GM18873 (cell line): ENCODE results near the gene MALRD1.
"Not testable (repeated sequence)": the region's sequence is repeated elsewhere in the genome, so short reads cannot be mapped to it uniquely, and the experiment has no call there.

ENCODE experiments used
- ATAC-seq: cut with Tn5 transposase; IDR thresholded peaks from one replicate; pipeline ENCODE4 v1.9.1; 2021; ENCODE audit warnings: mild to moderate bottlenecking, moderate library complexity, moderate number of reproducible peaks; ENCODE audit not compliant: unreplicated experiment, low FRiP score

MALRD1 gene

GRCh38 chr10:19469521-19469920, 420.9 kb downstream of the MALRD1 start:
- no peak for ATAC-seq

GRCh38 chr10:19479854-19480253, 431.3 kb downstream of the MALRD1 start:
- no peak for ATAC-seq

- ATAC-seq = no peak
These were observed 431.8 kb downstream of the MALRD1 start for GRCh38 chr10:19480353-19480752.

- ATAC-seq = no peak
These were observed 434.8 kb downstream of the MALRD1 start for GRCh38 chr10:19483421-19483820.

- ATAC-seq = no peak
These were observed 440.1 kb downstream of the MALRD1 start for GRCh38 chr10:19488592-19489280.

DNA sequence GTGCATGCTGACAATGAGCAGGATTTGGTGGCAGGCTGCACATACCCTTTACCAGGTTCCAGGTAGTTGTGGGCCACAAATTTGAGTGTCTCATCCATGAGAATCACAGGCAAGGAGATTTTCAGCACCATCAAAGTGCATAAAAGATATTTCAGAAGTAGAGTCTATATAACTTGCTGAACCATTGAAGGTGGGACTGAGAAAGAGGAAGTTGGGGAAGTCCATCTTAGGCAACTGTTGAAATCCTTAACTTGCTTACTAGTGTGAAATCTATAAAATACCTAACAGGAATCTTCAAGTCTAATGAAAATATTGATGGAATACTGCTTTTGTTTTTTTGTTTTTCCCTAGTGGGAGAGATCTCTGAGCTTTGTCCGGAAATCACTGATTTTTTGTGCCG, 442.6 kb downstream of the MALRD1 start:
- no peak for ATAC-seq

DNA sequence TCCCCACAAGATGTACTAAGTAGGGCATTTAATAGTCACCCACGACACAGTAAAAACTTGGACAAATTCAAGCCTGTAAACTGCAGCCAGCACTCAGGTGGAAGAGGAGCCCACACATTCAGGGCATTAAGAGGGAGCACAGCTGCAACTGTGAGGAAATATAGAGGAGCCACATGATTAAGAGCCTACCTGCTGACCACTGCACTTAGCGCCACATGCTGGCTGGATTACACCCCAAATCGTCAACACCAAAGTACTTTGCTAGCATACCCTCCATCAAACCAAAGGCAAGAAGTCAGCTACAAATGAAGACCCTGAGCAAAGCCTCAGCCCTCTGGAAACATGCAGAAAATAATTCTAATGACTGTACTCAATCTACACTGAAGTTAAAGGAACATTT, 445.3 kb downstream of the MALRD1 start:
- ATAC-seq = no peak

DNA sequence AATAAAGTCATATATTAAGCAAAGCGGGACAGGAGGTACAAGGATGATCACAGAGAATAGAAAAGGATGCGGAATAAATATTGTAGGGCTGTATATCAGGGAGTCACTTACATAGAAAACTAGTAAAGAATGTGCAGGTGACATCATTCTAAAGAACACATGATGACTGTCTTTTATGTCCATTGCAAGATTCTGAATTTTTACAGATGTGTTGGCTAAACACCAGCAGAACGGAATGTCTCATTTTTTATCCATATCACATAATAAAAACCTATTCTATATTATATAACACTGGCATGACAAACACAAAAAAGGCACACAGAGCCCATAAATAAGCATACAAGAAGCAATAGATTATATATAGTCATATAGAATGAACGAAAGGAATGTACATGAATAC, 448.4 kb downstream of the MALRD1 start:
- no peak for ATAC-seq

DNA sequence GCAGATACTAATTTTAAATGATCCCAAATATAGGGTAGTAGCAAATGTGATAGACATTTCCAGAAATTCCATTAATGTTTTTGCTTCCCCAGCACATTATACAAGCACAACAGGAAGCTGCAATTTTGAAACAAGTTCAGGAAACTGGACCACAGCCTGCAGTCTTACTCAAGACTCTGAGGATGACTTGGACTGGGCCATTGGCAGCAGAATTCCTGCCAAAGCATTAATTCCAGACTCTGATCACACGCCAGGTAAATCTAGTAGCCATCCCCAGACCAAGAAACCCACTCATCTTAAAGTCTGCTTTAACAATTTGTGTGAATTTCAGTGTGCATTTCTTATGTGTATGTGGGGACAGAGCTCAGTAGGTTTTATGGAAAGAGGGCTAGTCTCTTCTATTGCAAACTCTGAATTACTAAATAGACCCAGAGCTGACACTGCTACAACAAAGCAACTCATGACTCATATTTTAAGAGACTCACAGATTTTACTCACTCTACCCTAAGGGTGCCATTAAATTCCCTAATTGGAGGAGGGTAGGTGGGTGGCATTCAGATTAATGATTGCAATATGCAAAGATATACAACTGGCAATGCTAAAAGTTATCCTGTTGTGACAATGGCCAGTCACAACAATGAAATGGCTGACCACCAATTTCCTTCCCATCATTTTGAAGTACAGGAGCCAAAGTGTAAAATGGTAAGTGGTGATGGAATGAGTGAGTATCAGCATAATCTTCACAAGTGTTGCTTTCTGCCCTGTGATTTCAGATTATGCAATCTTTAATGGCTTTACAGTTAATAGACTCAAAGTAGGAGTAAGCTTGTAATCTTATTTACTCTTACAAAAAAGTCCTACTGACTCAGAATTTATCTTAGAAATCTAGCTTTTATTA, 450.0 kb downstream of the MALRD1 start:
- no peak for ATAC-seq

GRCh38 chr10:19499291-19499770, 450.7 kb downstream of the MALRD1 start:
- no peak for ATAC-seq

- ATAC-seq = no peak
These were observed 452.4 kb downstream of the MALRD1 start for GRCh38 chr10:19500959-19501358.

DNA sequence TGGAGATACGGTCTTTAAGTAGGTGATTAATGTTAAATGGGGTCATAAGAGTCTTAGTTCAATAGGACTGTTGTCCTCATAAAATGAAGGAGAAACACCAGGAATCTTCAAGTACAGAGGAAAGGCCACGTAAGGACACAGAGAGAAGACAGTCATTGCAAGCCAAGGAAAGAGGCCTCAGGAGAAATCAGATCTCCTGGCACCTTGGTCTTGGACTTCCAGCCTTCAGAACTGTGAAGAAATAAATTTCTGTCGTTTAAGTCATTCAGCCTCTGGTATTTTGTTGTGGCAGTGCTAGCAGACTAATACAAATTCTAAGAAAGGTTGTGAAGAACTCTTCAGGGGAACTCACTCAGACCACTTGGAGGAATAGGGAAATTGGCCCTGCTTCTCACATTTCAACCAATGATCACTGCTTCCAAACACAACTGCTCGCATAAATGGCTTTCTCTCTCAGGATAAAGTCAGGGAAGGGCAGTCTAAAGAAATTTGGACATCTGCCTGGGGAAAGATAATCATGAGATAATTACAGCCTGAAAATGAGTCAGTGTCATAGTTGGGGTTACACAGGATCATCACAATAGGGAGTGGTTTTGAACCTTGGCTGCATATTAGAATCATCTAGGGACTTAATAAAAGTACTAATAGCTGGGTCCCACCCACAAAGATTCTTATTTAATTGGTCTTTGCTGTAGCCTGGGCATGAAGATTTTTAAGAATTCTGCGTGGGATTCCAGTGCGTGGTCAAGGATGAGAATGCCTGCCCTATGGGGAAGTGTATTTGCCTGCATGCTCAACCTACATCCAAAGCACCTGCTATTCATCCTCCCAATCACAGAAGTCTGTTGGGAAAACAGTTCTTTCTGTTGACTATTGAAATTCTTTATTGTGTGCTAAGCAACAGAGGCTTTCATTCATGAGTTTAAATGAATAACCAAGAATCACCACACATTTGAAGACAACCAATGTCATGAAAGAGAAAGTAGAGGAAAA, 457.0 kb downstream of the MALRD1 start:
- no peak for ATAC-seq

- not testable (repeated sequence) for ATAC-seq
These were observed 461.6 kb downstream of the MALRD1 start for GRCh38 chr10:19510005-19510732.

DNA sequence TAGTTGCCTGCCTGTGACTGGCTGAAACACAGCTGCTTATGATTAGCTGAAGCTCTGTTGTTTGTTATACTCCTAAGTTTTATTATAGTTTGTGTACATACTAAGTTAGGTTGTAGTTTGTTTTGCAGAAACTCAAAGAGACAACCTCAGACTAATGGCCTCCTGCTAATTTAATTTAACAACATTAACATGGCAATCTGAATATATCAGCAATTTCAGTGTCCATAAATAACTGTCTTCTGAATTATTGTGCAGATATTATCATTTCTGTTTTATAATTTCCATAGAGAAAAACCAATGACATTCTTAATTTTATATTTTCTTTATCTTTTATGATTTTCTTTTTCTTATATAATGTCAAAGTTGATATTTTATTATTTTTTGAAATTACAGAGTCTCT, 469.5 kb downstream of the MALRD1 start:
- no peak for ATAC-seq

- no peak for ATAC-seq
These were observed 470.0 kb downstream of the MALRD1 start for GRCh38 chr10:19518632-19519031.

DNA sequence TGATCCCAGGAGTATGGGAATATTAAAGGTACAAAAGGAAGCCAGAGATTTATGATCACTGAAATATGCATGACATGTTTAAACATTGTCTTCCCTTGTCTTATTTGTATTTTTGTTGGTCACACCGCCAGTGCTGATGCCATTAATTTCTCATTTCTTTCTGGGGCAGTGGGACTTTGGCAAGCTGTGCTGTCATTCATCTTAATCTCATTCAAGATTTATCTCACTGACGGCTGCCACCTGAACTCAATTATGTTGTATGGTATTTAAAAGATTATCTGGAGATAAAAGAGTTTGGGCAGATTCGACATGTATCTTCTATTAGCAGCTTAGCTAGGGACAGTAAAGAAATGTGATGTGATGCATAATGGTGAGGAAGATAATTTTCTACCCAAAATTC, 482.7 kb downstream of the MALRD1 start:
- no peak for ATAC-seq

DNA sequence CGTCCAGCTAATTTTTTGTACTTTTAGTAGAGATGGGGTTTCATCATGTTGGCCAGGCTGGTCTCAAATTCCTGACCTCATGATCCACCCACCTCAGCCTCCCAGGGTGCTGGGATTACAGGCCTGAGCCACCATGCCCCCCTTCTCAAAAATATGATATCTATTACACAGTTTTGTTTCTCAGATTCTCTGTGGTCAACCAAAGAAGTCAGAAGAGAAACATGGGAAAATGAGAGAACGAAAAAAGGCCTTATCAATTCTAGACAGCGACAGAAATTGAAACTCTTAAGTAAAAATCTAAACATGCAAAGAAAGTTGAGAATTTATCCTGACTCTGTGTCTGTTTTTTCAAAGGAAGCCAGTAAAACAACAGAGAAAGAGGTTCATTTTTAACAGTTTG, 483.8 kb downstream of the MALRD1 start:
- no peak for ATAC-seq

DNA sequence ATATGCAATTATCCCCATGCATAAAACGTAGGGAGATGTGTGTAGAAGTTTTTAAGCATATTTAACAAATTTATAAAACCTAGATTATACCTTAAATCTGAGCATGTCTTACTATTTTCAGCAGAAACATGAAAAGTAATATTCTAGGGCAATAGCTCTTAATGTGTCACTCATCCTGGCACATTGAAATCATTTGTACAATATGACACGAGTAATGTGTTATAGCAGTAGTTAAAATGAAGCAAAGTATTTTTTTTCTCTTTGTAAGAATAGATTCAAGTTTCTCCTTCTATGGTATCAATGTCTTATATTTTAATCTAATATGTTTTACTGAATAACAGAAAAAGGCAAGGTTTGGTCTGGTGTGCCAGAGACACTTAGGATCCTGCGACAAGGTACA, 492.7 kb downstream of the MALRD1 start:
- ATAC-seq = no peak

- no peak for ATAC-seq
These were observed 497.6 kb downstream of the MALRD1 start for GRCh38 chr10:19546224-19546623.

DNA sequence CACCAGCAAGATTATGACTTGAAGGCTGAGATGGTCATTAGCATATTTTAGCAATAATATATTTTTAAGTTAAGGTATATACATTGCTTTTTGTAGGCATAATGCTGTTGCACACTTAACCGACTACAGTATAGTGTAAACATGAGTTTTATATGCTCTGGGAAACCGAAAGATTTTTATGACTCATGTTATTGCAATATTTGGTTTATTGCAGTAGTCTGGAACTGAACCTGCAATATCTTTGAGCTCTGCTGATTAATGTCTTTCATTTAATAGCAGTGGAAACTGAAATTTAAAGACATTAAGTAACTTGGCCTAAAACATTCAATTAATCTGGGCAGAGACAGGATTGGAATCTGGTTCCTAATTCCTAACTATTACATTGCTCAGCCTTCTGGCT, 500.9 kb downstream of the MALRD1 start:
- no peak for ATAC-seq
